Tibial nerve (tissue), 4 donors: ENCODE data around the gene SBK2. TPM values are rescaled to one million over a fixed set of nuclear protein-coding genes. Genes with fewer than 3 reads are reported as not detected.
A peak's percentile ranks its signal among the peaks of the same experiment; 100 is the strongest.

Experiments
- DNase-seq, 2 donors: peaks; one replicate each; pipeline ENCODE4 v3.0.0-alpha.2; 2019; ENCODE audit warnings: low spot score in 2 of 2
- H3K27ac ChIP-seq, 4 donors: fragments of 200-600 bp; sonication (generic) in 3 of 4; one replicate each; pipeline ENCODE4 v1.5.1; 2017 to 2019; ENCODE audit warnings: mild to moderate bottlenecking in 1 of 4
- H3K27me3 ChIP-seq, 2 donors: fragments of 200-600 bp; sonication (generic) in 1 of 2; one replicate each; pipeline versions ENCODE4 v1.5.1 to v1.6.0; 2017 to 2019
- H3K36me3 ChIP-seq, 3 donors: fragments of 200-600 bp; sonication (generic); one replicate each; pipeline ENCODE4 v1.5.1; 2018 to 2019
- H3K4me1 ChIP-seq, 4 donors: fragments of 200-600 bp; sonication (generic) in 3 of 4; one replicate each; pipeline ENCODE4 v1.5.1; 2017 to 2019
- H3K4me3 ChIP-seq, 4 donors: fragments of 200-600 bp; sonication (generic) in 3 of 4; one replicate each; pipeline ENCODE4 v1.5.1; 2017 to 2019; ENCODE audit warnings: mild to moderate bottlenecking in 1 of 4, moderate library complexity in 1 of 4
- H3K9me3 ChIP-seq, 4 donors: fragments of 200-600 bp; sonication (generic) in 3 of 4; one replicate each; pipeline ENCODE4 v1.5.1; 2017 to 2019
- CTCF ChIP-seq, 5 experiments: fragments of 200-600 bp in 3 of 5; fragments of 450-650 bp in 2 of 5; sonication (generic) in 3 of 5; IDR thresholded peaks; one replicate each; pipeline ENCODE4 v1.5.1; 2016 to 2019; ENCODE audit warnings: antibody characterized with exemption in 5 of 5, mild to moderate bottlenecking in 3 of 5, moderate library complexity in 2 of 5
- EP300 ChIP-seq, 2 donors: sonication (generic); formaldehyde crosslinking; IDR thresholded peaks; one replicate each; pipeline ENCODE4 v1.6.1; 2017; ENCODE audit warnings: antibody characterized with exemption in 2 of 2, mild to moderate bottlenecking in 1 of 2
- POLR2A ChIP-seq, 2 donors: fragments of 450-650 bp; IDR thresholded peaks; one replicate each; pipeline ENCODE4 v1.6.1; 2017; ENCODE audit warnings: antibody characterized with exemption in 2 of 2, mild to moderate bottlenecking in 2 of 2, moderate library complexity in 2 of 2
- WGBS, 2 donors: methylation state at CpG; one replicate each; pipeline ENCODE4 v1.1.5; 2018; 5-methylcytosine and 5-hydroxymethylcytosine counted together
- total RNA-seq, 4 donors: library from RNA; depleted of rRNA; stranded (reverse); fragments of >200 nt; gene quantifications; one replicate each; pipeline ENCODE4 v1.1.0, GENCODE V29; 2016

Gene SBK2
- total RNA-seq, 4 donors from 2014 or later: not detected

- Histone ChIP-seq H3K27ac (peak overlapping the region in 2 of 4 donors; percentile 8 to 19), H3K4me1 (peaks cover 0 to 25% (median 4%) of the 10 kb centered on the region in 4 donors), H3K4me3 (no peak overlapping the region), H3K36me3 (no peaks in the 10 kb centered on the region), H3K27me3 (peaks cover 0 to 21% of the 10 kb centered on the region in 2 donors), H3K9me3 (no peaks in the 10 kb centered on the region)
- DNase-seq: no peak
- WGBS, 2 donors: 42 to 43% methylated on average over 13 of the region's 13 CpGs
- TF ChIP-seq POLR2A (IDR thresholded peaks at IDR 0.05) (no peak), EP300 (IDR thresholded peaks at IDR 0.05) (no peak), CTCF (IDR thresholded peaks at IDR 0.05) (no peak)
Measured at GRCh38 chr19:55552620-55553019, 15.7 kb upstream of the SBK2 start.

- peaks cover 0 to 25% of the 10 kb centered on the region in 2 donors for H3K27me3 ChIP-seq
Measured at GRCh38 chr19:55552206-55552605, 15.3 kb upstream of the SBK2 start.

GRCh38 chr19:55550321-55550650 lies 13.4 kb upstream of the SBK2 start:
- no peak for DNase-seq
- Histone ChIP-seq H3K27ac (peak overlapping the region in 1 of 4 donors; percentile 42), H3K9me3 (no peaks in the 10 kb centered on the region), H3K4me3 (no peak overlapping the region), H3K27me3 (peaks cover 0 to 39% of the 10 kb centered on the region in 2 donors), H3K4me1 (peaks cover 0 to 32% (median 4%) of the 10 kb centered on the region in 4 donors), H3K36me3 (no peaks in the 10 kb centered on the region)
- 40 to 47% methylated on average over 7 of the region's 7 CpGs for WGBS, 2 donors
- TF ChIP-seq CTCF (IDR thresholded peaks at IDR 0.05): no peak
- no peak for TF ChIP-seq EP300 (IDR thresholded peaks at IDR 0.05)
- no peak for TF ChIP-seq POLR2A (IDR thresholded peaks at IDR 0.05)

More at GRCh38 chr19:55552206-55552605, 15.3 kb upstream of the SBK2 start:
- H3K9me3 ChIP-seq: no peaks in the 10 kb centered on the region
- peak overlapping the region in 1 of 4 donors; percentile 8 for H3K27ac ChIP-seq
- no peak overlapping the region for H3K4me3 ChIP-seq
- DNase-seq: no peak
- 49 to 60% methylated on average over 5 of the region's 5 CpGs for WGBS, 2 donors
- no peaks in the 10 kb centered on the region for H3K36me3 ChIP-seq
- H3K4me1 ChIP-seq: peaks cover 0 to 29% (median 4%) of the 10 kb centered on the region in 4 donors
- no peak for TF ChIP-seq POLR2A (IDR thresholded peaks at IDR 0.05)
- TF ChIP-seq EP300 (IDR thresholded peaks at IDR 0.05): no peak
- TF ChIP-seq CTCF (IDR thresholded peaks at IDR 0.05): no peak

GRCh38 chr19:55549500-55550320 lies 12.8 kb upstream of the SBK2 start:
- Histone ChIP-seq H3K27ac (peak overlapping the region in 1 of 4 donors; percentile 42), H3K27me3 (peaks cover 0 to 44% of the 10 kb centered on the region in 2 donors), H3K4me1 (peaks cover 0 to 32% (median 4%) of the 10 kb centered on the region in 4 donors), H3K4me3 (peak overlapping the region in 1 of 4 donors; percentile 10), H3K36me3 (no peaks in the 10 kb centered on the region), H3K9me3 (no peaks in the 10 kb centered on the region)
- TF ChIP-seq POLR2A (IDR thresholded peaks at IDR 0.05) (no peak), EP300 (IDR thresholded peaks at IDR 0.05) (peak in 1 of 2 donors; percentile 14), CTCF (IDR thresholded peaks at IDR 0.05) (no peak)
- 16 to 25% methylated on average over 28 to 36 of the region's 36 CpGs for WGBS, 2 donors
- DNase-seq: no peak
